CD4-positive, alpha-beta T cell treated with Interleukin-1 beta for 1 hour (primary cell): Measurements from ENCODE around the gene MYL12B.
A peak's percentile ranks its signal among the peaks of the same experiment; 100 is the strongest.

Source experiments
- DNase-seq, 2 donors: peaks; one replicate each; pipeline ENCODE4 v3.0.0-alpha.2; 2020 to 2022

Gene MYL12B

DNA sequence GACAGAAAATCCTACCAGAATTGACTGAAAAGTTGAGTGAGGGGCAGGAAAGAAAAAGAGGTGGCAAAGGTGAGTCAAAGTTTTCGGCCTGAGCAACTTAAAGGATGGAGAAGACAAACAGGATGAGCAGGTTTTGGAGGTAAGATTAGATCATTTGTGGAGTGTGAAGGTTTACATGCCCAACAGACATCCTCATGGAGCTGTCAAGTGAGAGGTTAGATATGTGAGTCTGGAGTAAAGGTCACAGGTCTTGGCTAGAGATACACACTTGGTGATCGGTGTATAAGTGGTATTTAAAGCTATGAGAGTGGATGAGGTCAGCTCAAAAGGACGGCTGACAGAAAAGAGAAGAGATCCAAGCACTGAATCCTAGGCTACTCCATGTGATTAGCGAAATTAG is 25.5 kb upstream of the MYL12B start:
- no peak for DNase-seq

- no peak for DNase-seq
These were observed 23.2 kb upstream of the MYL12B start for GRCh38 chr18:3238742-3239141.

DNA sequence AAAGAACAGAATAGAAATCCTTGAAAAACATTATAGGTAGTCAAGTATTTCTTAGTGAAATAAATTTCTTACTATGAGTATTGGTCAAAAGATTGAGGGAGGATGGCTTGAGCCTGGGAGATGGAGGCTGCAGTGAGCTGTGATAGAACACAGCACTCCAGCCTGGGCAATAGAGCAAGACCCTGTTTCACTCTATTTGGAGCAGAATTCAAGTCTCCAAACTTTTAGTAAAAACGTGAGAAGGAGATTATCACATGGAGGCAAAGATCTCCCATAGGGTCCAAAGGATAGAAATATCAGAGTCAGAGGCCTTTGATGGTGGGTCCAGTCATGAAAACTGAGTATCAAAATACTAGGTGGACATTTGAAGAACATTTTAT is 16.8 kb upstream of the MYL12B start:
- DNase-seq: no peak

- DNase-seq: peak; percentile 80 to 85
These were observed 15.9 kb upstream of the MYL12B start for GRCh38 chr18:3245853-3246634.

GRCh38 chr18:3246635-3247239 is 15.2 kb upstream of the MYL12B start:
- DNase-seq: no peak

DNA sequence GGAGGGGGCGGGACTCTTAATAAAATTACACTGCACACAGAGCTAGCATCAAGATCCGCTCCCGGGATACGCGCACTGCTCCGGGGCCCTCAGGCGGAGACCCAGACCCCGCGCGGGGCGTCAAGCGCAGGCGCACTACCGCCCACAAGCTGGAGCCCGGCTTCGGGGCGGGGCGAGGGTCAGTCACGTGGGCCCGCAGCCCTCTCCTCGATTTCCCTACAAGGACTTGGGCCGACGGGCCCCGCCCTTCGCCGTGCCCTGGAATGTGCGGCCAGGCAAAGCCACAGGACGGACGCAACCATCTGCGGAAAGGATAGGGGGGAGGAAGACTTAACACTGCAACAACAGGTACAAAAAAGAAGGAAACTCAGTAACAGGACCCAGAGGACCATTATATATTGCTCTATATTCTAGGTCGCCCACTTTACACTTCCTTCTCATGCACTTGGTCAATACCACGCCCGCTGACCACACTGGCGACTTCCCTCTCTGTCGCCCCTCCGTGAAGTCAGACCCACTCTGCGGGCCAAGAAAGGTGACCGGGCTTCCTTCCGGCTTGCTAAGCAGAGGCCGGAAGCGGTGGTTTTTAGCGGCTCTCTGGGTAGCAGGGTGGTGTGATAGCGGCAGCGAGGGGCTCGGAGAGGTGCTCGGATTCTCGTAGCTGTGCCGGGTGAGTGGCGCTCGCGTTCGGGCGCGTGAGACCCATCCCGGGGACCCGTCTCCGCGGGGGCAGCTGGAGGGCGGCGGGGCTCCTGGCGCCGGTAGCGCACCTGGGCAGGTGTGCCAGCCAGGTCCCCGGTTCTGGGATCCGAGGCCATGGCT is 14.5 kb upstream of the MYL12B start, which contains the start of gene MYL12A:
TSS of gene MYL12A (plus strand) at position 562 of the 822 bp plus-strand sequence. CDS start 5,447 bp downstream, outside the sequence.
- peak; percentile 93 to 95 for DNase-seq

DNA sequence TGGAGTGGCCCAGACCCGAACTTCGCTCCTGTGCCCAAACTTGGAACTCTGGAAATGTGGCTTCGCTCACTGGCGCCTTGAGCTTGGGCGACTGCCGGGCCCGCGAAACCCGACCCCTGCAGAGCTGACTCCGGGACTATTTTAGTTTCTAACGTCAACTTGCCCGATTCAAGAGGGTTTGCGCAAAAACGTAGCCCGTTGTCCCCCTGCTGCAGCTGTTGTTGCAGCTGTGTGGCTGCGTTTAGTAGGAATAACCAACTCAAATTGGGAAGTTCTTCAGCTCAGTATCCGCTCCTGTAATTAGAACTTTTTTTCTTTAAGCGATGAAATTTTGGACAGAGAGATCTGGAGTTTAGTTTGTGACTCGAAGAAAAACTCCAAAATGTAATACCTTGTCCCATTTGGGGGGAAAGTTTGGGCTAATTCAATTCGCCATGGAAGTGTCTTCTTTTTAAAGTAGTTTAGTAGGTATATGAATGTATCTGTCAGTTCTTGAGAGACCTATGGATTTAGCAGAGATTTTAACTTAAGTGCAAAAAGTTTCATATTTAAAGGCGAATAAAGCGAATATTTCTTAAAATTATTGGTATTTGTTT is 13.8 kb upstream of the MYL12B start:
- DNase-seq: no peak

DNA sequence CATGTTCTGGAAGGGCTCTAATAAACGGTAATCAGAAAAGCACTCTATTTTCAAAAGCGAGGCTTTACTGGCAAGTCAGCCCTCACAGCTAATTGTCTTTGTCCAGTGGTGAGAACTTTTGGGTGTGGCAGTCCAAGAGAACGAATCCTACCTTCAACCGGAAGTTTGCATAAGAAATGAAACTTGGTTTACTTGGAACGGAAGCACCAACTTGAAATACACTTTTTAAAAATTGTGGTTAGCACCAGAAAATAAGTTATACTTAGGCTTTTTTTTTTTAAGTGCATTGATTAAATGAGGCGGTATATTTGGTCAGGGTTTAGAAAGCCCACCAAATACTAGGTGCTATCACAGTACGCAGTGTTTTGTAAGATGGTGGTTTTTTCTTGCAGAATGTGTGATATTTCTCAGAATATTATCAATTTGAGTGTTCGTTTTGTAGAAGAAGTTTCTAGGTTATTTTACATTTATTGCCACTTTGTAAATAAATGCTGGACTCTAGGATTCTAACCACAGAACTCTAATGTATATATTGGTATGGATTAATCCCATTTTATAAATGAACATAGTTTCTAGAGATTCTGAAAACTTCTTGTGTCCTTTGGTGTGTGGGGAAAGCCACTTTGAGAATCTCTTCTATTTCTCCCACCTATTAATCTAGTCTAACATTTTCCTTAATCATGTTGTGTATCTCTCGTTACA is 13.1 kb upstream of the MYL12B start:
- peak; percentile 24 to 65 for DNase-seq

GRCh38 chr18:3250237-3251107 is 11.5 kb upstream of the MYL12B start:
- DNase-seq: no peak

DNA sequence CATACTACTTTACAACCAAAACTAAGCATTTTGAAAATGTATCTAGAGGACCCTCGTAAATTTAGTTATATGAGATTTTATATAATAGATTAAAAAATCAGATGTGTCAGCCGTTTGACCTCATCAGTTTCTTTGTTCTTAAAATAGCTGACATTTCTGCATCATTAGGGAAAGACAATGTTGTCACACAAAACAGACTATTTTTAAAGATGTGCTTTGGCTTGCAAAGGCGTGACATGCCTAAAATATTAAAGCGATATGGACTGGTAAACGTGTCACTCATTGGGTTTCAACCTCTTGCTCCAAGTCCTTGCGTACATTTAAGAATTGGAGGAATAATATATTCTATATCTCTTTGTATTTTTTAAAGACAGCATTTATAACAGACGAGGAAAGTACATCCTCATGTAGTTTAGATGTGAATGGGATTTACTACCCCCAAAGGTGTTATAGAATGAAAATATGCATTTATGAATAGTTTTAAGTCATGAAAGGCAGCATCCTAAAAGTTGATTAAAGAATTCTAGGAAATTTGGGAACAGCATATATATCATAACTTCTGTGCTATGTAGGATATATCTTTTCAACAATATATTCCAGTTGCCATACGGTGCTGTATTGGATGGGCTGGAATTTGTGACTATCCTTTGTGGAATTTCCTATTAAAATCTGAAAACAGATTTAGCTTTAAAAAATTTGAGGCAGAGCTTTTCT is 10.5 kb upstream of the MYL12B start:
- DNase-seq: no peak

- no peak for DNase-seq
These were observed 10.0 kb upstream of the MYL12B start for GRCh38 chr18:3251963-3252277.

DNA sequence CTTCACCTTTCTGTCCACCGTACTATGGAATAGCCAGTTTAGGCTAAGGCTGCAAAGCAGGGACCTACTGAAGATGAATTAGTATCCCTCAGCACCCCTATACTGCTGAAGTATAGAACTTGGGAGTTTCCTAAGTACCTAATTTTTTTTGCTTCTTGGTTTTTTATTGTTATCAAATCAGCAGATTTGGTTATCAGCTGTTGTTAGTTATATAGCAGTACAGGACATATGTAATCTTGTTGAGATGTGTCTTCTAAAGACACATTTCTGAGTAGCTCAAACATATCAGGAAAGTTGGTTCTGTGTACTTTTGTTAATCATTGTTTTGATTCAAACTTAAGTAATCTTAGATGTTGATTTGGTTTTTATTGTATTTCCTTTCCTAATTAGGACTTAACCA is 9.1 kb upstream of the MYL12B start:
- no peak for DNase-seq

DNA sequence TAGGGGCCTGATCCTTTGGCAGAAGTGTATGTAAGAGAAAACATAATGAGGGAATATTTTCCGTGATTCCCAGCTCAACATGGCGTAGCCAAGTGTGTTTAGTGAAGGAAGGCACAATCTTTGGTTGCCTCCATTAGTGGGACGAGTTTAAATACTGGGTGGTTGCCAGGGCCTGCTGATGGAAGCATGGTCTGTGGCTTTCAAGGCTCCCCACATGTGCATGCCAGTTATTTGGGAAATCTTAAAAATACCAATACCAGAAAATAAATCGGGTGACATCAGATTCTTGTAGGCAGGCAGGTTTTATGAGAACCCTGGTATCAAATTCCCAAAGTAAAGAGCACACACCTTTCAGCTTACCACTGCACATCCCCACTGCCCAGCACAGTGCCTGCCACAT is 7.2 kb upstream of the MYL12B start:
- no peak for DNase-seq

DNA sequence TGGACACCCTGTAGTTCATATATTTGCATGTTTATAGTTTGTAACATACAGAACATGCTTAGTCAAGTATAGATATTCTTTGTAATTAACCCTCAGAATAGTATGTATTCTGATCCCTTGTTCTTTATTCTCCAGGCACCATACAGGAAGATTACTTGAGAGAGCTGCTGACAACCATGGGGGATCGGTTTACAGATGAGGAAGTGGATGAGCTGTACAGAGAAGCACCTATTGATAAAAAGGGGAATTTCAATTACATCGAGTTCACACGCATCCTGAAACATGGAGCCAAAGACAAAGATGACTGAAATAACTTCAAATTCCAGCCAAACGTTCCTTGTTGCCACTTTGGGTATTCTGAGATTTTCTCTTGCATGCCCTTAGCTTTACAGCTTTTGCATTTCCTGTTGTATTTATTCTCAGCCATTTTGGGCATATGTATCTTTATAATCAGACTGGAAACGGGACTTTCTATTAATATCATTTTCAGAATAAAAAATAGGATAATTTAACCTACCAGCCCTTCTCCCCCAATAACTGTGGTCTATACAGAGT is 6.2 kb upstream of the MYL12B start:
- DNase-seq: no peak

DNA sequence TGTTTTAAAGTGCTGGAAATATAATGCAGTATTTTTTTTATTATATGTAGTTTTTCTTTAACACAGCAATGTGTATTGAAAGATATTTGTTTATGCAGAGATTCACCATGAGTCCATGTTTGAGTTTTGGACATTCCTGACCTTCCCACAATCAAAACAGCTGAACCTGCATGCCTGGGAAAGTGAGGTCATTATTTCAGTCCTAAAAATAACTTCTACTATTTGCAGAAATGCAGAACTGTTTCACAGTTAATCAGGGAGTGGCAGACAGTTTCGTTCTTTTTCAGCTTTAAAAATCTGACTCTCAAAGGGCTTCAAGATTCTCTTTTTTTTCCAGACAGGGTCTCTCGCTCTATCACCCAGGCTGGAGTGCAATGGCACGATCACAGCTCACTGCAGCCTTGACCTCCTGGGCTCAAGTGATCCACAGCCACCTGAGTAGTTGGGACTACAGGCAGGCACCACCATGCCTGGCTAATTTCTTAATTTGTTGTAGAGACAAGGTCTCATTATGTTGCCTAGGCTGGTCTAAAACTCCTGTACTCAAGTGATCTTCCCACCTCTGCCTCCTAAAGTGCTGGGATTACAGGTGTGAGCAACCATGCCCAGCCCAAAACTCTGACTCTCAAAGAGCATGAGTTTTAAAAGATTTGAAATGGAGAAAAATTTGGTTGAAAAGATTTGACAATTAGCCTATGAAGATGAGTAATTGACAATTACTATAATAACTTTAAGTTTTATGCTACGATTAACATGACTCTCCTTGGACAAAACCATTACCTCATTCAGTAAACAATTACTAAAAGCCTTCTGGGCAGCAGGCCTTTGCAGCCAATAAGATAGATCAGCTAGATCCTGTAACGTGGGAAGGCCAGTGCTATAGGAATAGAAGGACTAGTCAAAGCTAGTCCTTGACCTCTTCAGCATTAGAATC is 5.0 kb upstream of the MYL12B start:
- DNase-seq: no peak

DNA sequence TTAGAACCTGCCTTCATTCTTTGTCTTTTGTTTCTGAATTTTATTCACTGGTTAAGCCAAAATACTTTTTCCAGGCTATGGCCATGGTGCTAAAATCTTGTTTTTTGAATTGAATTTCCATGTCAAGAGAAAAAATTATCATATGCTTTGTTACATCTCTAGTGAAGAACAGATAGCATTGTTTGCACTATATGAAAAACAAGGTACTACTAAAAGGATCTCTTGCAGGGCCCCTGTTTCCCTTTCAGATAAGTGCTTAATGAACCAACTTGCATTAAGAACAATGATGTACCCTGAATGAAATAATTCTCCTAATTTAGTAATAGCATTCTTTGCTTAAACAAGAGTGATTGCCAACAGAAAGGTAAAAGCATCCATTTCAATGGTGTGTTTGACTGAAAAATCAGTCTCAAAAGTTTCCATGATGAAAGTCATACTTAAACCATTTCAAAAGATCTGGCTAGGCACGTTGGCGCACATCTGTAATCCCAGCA is 4.3 kb upstream of the MYL12B start:
- DNase-seq: no peak

DNA sequence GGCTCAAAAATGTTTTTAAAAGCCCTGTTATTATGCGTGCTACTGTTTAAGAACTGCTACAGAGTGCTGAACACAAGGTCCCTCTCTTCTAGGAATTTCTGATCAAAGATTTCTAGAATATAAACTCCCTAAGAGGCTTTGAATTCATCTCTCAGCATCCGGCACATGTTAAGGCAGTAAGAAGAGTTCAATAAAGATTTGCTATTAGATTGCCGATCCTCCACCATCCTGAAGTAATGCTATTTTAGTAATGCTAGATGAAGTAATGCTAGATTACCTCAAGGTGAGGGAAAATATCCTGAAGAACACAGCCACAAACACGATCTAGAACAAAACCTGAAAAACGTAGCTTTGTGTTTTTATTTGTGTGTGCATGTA is 949 bp upstream of the MYL12B start:
- no peak for DNase-seq

DNA sequence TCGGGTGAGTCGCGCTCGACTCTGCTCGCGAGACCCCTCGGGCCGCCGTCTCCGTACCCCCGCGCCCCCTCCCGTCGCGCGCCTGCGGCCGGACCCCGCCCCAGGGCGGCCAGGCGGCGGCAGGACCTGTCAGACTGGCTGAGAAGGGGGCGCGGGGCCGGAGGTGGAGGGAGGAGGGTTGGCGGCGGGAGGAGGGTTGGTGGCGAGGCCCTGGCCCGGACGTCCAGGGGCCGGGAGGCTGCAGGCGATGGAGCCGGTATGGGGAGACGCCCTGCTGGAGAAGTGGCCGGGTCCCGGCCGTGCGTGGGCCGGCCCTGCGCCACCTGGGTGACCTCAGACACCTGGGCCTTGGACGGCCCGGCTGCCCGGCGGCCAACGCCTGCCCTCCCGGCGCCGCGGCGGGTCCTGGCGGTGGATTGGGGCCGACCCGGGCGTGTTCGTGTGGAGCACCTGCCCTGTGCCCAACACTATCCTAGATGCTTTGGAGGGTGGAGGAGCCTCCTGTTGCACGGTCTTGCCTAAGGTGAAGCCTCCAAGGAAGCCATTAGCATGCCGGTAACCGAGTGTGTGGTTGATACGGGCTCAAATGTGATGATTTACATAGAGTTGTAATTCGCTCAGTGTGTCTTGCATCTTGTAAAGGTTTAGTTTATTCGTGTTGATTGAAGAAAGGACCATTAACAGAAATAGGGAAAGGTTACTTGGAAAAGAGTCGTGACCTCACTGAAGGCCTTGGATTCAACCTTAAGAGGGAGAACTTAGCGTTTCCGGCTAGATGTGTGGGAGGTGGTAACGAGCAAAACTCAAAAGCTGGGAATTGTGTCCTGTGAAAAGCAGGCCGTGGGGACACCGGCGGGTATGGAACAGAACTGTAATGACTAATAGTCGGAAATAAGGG is 550 bp downstream of the MYL12B start:
- peak in 1 of 2 donors; percentile 43 for DNase-seq
